SK-N-DZ (cell line): ENCODE data around the gene SLC6A7.
A peak's percentile ranks its signal among the peaks of the same experiment; 100 is the strongest.

Experiments
- DNase-seq: peaks from one replicate; pipeline ENCODE4 v3.0.0-alpha.2; 2015; ENCODE audit warnings: low spot score

SLC6A7 gene

DNA sequence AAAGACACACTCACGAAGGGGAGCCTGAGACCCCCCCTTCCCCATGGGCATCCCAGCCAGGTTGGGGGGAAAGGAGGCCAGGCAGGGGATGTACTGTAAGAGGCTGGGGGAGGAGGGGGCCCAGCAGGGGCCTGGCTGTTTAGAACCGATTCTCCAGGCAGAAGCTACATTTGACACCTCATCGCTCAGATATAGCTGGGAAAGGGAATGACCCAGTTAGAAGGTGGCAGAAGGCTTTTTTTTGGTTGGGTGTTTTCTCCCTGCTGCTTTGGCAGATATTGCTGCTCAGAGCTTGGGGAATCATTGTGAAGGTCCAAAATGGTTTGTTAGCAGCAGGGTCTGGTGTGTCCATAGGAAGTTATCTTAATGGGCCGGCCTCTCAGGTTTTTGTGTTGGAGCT, 17.3 kb upstream of the SLC6A7 start:
- no peak for DNase-seq

GRCh38 chr5:150173161-150173560, 16.7 kb upstream of the SLC6A7 start:
- DNase-seq: no peak

DNA sequence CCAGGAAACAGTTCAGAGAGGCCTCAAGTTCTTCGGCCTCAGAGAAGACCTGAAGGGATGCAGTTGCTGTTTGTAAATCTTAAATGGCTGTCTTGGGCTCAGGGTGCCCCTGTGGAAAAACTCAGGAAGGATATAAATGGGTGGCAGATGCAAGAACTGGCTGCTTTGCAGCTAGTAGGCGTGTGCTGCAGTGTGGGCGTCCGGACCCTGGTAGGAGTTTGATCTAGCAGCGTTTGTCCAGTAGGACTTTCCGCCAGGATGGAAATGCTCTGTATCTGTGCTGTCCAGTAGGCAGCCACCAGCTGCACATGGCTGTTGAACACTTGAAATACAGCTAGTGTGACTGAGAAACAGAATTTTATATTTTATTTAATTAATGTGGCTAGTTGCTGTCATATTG, 15.6 kb upstream of the SLC6A7 start:
- DNase-seq: no peak

DNA sequence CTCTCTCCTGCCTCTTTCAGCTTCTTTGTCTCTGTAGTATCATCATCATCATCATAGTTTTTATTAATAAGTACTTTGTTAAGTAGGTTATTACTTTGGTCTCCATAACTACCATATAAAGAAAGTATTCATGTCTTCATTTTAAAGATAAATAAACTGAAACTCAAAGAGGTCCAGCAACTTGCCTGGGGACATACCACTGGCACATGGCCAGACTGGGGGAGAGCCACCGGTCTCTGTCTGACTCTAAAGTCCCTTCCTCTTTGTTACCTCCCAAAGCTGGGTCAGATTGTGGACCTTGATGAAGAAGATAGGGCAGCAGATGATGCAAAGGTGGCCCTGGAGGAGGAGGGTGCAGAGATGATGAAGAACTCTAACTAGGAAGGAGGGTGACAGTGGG, 14.8 kb upstream of the SLC6A7 start:
- no peak for DNase-seq

GRCh38 chr5:150175536-150175935, 14.3 kb upstream of the SLC6A7 start:
- peak; percentile 63 for DNase-seq

GRCh38 chr5:150176745-150177477, 13.0 kb upstream of the SLC6A7 start:
- DNase-seq: no peak

DNA sequence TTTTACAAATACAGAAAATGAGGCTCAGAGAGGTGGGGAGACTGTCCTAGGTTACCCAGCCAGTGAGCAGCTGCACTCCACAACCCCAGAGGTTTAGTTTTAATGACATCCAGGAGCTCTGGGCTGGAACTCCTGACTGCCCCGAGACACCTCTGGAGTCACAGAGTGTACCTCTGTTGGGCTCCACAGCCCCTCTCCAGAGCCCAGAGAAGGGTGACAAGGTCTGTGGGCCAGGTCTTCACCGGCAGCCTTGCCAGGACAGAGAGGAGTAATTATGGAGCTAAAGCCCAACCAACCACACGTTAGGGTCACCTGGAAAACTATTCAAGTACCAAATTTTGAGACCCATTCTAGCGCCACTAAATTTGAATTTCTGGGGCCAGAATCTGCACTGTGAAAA, 12.1 kb upstream of the SLC6A7 start:
- DNase-seq: no peak

DNA sequence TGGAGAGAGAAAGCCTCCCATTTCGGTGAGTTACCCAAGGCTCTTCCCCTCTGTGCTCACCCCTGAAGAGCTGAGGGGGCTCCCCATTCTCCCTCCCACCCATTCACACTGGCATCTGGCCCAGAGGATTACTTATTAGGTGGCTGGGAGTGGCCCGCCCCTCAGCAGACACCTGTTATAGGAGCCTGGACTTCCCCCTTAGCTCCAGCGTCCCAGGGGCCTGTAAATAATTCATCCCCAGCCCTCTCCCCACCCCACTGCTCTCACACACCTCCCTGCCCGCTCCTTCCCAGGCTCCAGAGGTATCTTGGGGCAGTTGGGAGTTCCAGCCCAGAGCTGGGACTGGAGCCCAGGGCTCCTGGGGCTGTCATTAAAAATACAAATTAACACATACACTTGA, 11.6 kb upstream of the SLC6A7 start:
- no peak for DNase-seq

GRCh38 chr5:150179019-150179620, 10.7 kb upstream of the SLC6A7 start:
- no peak for DNase-seq

- no peak for DNase-seq
Measured at GRCh38 chr5:150180241-150181026, 9.4 kb upstream of the SLC6A7 start.

- DNase-seq: no peak
Measured at GRCh38 chr5:150181027-150181426, 8.8 kb upstream of the SLC6A7 start.

DNA sequence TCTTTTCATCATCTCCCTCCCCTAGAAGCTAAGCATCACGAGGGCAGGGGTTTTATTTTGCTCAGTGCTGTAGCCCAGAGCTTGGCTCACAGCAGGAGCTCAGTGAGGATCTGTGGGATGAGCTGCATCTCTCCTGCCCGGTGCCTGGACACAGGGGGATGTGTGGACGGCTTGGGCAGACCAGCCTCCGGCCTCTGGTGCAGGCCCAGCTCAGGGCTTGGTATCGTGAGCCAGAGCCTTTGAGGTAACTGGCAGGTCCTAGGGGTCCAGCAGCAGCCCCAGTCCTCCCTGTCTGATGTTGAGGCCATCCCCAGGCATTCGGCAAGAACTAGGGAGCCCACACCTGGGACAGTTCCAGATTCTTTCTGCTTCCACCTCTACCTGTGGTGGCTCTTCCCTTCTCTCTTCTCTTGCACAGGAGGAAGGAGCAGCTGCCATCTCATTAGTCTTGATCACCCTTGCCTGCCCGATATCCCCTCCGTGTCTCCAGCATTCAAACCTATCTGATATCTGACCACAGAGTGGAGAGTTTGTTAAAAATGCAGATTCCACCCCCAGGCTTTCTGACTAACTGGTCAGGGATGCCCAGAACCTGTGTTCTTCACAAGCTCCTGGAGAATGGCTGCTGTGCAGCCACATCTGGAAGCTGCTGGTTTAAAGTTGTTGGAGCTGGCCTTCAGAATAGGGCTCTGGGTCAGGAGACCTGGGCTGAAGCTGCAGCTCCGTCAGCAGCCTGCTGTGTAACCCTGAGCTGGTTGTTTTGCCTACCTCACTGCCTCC, 7.9 kb upstream of the SLC6A7 start:
- no peak for DNase-seq

DNA sequence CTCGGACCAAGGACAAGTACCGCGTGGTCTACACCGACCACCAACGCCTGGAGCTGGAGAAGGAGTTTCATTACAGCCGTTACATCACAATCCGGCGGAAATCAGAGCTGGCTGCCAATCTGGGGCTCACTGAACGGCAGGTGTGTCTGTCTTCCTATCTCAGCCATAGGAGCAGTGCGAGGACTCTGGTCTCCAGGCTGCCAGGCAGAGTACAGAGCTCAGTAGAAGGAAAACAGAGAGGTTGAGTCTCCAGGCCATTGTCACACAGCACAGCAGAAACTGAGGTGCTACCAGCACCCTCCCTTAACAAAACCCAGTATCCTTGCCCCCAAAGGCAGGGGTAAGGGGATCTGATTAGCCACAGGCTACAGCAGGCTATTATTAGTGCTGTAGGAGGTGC, 7.1 kb upstream of the SLC6A7 start:
- DNase-seq: no peak

GRCh38 chr5:150183436-150183835, 6.4 kb upstream of the SLC6A7 start:
- no peak for DNase-seq

DNA sequence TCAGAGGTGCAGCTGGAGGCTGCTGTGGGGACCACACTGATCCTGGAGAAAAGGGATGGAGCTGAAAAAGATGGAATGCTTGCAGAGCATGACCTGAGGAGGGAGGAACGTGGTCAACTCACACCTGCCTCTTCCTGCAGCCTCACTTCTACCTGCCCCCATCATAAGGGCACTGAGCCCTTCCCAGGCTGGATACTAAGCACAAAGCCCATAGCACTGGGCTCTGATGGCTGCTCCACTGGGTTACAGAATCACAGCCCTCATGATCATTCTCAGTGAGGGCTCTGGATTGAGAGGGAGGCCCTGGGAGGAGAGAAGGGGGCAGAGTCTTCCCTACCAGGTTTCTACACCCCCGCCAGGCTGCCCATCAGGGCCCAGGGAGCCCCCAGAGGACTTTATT, 5.9 kb upstream of the SLC6A7 start:
- no peak for DNase-seq

- DNase-seq: no peak
Measured at GRCh38 chr5:150184990-150185912, 4.6 kb upstream of the SLC6A7 start.

DNA sequence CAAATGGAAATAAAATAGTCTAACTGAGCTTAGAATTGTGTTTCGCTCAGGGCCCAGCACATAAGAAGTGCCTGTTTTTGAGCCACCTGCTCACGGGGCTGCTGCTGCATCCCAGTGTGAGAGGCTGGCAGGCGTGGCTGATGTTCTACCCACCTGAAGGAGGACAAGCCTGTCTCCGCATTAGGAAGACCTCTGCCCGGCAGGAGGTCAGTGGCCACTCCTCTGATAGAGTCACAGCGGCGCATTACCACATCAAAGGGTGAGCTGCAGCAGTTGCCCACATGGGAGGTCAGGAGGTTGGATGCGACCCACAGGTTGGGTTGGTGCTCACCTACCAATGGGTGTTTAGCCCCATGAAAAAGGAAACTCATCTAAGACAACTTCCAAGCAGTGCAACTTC, 3.7 kb upstream of the SLC6A7 start:
- DNase-seq: no peak

DNA sequence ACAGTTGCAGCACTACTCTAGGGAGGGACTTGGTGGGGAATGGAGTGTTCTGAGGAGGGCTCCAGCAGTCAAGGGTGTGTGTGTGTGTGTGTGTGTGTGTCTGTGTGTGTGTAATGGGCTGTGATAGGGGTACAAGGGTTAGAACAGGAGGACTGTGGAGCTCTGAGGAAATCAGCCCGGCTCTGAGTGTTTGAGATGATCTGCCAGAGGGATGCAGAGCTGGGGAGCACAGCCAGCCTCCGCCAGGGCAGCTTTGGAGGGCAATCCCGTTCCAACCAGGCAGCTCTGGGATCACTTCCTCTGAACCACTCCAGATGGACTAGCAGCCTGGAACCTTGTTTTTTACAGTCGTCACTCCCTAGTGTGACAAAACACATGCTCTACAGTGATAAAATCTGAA, 3.0 kb upstream of the SLC6A7 start:
- DNase-seq: no peak

GRCh38 chr5:150188146-150188842, 1.6 kb upstream of the SLC6A7 start:
- no peak for DNase-seq

DNA sequence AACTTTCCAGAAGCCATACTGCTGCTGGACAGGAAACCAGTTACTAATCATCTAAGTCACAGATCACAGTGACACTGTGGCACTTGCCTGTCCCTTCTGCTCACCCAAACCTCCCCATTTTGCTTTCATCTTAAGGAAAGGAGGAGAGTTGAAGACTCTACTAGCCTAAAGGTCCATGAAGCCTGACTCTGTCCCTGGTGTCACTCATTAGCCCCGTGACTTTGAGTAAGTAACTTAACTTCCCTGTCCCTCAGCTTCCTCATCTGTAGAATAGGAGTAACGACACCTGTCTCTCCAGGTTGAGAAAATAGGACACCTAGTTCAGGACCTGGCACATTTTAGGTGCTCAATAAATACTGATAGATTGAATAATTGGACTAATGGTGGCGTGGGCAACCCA, 536 bp upstream of the SLC6A7 start:
- DNase-seq: no peak
